ENCODE data around the gene STUB1.

The STUB1 gene

DNA sequence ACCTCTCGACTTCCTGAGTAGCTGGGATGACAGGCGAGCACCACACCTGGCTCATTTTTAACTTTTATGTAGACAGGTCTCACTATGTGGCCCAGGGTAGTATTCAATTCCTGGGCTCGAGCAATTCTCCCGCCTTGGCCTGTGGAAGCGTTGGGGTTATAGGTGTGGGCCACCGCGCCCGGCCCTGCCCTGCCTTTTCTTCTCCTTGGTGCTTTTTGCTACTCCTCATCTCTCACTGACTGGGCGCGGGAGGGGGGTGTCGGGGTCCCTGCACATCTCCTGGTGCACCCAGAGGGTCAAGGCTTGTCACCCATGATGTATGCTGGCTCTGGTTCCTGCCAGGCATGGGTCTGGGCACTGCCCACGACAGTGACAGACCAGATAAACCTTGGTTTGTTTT, 35.7 kb upstream of the STUB1 start:
- DNase-seq (ENCODE audit: low spot score) = no peak
- FAIRE-seq = no peak

DNA sequence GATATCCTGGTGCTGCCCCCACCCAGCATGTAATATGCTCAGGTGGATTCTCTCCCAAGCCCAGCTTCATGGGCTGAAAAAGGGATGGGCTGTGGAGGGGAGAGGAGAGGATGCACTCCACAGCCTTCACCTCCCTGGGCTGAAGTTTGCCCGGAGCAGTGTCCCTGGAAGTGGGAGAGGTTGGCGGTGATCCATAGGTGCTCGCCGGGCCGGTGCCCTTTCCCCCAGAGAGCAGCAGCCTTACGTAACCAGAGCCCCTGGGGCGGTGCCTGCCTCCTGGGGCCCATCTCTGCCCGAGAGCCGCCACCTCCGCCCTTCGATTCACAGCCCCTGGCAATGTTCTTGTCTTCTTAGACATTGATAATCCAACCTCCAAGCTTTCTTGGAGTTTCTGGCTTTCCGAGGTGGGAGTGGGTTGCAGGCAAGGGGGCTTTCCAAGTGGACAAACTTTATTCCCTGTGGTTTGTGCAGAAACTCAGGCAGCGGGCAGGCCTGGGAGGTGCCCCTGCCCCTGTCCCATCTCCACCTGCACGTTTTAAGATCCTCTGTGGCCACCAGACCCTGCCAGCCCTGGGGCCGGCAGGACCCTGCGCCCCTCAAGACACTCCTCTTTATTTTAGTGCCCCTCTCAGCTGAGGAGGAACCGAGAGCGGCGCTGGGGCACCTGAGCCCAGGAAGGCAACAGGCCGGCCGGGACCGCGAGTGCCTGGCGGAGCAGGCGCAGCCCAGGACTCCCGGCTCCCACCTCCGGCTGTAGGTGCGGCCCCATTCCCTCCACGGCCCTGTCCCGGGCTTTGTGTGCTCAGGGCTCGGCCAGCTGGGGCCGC, 34.1 kb upstream of the STUB1 start:
- DNase-seq (ENCODE audit: low spot score) (no peak), FAIRE-seq (no peak)

DNA sequence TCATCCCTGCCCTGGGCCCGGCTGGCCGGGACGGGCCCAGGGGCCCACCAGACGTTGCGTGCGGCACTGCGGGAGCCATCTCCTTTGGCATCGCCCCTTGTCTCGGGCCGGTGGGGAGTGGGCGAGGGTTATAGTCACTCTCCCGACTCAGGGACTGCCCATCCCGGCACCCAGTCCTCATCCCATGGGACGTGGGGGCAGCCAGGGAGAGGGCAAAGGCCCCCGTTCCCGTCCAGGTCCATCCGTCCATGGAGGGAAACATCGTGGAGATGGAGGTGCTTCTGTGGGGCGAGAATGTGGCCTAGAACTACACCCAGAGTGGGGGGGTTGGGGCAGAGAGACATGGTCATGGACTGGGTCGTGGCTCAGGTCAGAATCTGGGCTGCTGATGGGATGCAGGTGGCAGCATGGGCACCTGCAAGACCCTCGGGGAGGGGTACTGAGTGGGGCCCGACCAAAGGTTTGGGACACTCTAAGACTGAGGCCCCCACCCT, 33.5 kb upstream of the STUB1 start:
- DNase-seq (ENCODE audit: low spot score) = no peak
- no peak for FAIRE-seq

DNA sequence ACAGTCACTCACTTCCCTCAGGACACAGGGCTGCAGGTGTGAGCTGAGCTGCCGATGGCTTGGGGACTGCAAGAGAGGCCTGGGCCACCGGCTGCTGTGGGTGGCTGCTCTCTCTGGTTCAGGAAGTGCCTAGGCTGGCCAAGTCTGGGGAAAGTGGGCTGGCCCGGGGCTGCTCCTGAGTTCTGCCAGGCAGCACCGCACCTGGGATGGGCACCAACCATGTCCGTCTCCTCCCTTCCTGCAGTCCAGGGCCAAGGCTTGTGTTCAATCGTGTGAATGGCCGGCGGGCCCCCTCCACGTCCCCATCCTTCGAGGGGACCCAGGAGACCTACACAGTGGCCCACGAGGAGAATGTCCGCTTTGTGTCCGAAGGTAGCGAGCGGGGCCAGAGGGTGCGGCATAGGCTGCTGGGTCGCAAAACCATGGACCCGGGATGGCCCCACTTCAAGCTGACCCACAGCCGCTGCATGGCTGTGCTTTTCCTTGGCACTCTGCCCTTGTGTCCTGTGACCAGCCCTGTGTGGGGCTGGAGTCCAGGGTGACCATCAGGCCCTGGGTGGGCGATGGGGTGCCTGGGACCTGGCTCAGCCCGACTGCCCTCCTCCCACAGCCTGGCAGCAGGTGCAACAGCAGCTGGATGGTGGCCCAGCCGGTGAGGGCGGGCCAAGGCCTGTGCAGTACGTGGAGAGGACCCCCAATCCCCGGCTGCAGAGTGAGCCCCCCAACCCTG, 32.9 kb upstream of the STUB1 start:
- FAIRE-seq = no peak
- DNase-seq (ENCODE audit: low spot score) = no peak

DNA sequence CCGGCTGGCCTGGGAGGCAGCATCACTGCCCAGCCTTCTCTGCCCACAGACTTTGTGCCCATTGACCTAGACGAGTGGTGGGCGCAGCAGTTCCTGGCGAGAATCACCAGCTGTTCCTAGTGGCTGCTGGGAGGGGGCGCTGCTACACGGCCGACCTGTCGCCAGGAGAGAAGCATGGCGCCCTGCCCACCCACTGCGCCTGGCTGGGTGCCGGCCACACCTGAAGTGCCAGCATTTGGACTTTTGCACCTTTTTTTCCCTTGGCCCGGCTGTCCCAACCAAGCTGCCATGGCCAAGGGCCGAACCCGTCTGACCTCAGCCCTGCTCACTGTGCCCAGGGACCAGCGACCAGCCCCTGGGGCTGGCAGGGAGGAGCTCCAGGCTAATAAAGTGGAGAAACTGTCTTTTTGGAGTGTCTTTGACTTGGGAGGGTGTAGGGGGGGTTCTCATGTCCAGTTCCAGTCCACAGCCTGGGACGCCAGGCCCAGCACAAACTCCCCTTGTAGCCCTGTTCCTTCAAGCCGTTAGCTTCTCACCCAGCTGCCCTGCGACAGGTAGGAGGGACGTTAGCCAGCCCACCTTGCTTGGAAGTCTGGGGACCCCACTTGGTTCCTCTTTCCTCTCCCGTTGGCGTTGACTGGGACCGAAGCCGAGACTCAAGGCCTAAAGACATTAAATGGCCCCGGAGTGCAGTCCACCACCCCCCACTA, 32.0 kb upstream of the STUB1 start:
- no peak for FAIRE-seq
- peak; percentile 60 for DNase-seq (ENCODE audit: low spot score)

DNA sequence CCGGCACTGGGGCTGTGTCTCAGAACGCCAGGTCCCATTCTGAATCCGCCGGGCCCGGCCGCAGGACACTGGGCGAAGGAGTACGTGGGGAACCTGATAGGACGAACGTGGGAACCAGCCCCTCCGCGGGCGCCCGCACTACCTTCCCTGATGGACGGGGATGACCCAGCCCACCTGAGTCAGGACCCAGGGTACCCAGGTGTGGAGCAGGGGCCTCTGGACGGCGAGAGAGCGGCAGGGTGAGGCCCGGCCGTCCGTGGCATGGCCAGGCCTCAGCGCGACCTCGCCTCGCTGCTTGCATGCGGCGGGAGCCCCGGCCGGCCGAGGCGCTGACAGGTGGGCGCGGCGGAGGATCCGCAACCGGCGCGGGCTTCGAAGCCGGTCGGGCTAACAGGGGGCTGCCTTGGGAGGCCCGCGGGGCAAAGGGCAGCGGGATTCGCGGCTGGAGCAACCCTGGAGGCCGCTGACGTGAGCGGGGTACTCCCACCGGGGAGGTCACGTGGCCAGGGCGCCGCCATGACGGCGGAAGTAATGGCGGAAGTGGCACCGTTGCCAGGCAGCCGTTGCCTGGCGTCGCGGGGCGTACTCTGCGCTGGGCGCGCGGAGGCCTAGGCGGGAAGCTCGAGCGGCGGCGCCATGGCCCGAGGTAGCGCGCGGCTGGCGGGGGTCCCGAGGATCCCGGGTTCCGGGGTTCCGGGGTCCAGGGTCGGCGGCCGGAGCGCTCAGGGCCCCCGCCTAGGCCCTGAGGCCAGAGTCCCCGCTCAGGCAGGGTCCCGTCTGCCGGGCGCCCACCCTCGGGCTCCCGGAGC, 31.2 kb upstream of the STUB1 start, which contains the start of gene WDR90:
TSS of gene WDR90 (plus strand) at position 585 of the 809 bp plus-strand sequence. CDS start at position 637, 52 bp downstream.
- DNase-seq (ENCODE audit: low spot score) (peak; percentile 82), FAIRE-seq (no peak)

DNA sequence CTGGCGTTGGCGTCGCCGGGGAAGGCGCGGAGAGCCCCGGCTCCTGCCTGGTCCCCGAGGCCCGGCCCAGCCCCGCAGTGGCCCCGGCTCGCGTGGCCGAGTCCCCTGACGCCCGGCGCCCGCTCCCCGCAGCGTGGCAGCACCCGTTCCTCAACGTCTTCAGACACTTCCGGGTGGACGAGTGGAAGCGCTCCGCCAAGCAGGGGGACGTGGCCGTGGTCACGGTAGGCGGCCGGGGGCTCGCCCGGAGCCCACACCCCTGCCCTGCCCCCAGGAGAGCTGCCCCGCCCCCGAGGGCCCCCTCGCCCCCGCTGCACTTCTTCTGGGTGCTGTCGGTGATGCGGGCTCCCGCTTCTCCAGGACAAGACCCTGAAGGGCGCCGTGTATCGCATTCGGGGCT, 30.6 kb upstream of the STUB1 start:
- no peak for FAIRE-seq
- DNase-seq (ENCODE audit: low spot score) = no peak

DNA sequence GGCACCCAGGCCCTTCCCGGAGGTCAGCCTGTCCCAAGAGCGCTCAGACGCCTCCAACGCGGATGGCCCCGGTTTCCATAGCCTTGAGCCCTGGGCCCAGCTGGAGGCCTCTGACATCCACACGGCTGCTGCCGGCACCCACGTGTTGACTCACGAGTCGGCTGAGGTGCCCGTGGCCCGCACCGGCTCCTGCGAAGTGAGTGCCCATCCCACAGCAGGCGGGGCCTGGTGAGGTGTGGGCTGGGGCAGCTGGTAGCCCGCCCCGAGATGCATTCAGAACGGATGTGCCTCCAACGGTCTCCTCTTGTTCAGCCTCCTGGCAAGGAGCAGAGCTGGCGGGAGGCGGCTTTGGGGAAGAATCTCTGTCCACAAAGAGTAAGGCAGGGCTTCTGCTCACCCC, 28.4 kb upstream of the STUB1 start:
- no peak for FAIRE-seq

DNA sequence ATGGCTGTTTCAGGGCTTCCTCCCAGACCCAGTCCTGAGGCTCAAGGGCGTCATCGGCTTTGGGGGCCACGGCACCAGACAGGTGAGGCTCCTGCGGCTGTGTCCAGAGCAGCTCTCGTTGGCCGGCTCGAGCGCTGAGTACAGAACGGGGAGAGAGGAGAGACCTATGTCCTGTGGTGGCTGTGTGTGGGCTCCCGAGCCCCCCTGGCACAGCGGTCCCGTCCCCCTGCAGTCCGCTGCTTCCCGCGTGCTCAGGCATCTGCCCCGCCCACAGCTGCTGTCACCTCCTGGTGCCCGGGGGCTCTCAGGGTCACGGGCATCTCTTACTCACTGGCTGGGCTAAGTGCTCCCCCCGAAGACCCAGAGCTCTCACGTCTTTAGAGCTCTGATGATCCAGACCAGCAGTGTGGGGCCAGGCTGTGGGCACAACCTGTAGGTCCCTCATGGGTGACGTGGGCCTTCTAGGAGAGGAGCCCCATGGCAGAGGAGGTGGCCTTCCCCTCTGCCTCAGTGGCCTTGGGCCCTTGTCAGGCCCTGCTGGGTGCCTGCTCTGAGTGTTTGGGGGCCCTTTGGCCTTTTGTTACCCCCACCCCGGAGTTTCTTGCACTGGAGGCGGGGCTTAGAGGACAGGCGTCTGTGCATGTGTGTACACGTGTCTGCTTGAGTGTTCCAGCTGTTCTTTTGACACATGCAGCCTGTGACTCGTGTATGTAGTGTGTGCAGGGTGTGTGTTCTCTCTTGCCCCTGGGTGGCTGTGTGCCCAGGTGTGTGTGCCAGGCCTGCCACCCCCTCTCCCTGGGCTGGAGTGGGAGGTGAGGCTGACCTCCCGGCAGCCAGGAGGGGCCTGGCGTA, 27.5 kb upstream of the STUB1 start:
- FAIRE-seq = no peak

More for the DNA sequence above, 28.4 kb upstream of the STUB1 start:
- DNase-seq (ENCODE audit: low spot score) = no peak

DNA sequence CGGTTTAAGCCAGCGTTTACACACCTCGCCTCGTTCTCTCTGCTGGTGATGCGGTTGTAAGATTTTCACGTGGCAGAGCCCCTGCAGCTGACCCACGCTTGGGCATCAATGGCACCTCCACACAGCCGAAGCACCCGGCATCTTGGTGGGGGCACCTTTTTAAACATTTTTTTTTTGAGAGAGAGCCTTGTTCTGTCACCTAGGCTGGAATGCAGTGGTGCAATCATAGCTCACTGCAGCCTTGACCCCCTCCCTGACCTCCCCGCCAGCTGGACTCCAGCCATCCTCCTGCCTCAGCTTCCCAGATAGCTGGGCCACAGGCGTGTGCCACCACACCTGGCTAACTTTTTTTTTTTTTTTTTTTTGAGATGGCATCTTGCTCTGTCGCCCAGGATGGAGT, 26.2 kb upstream of the STUB1 start:
- no peak for DNase-seq (ENCODE audit: low spot score)
- FAIRE-seq = no peak

More for the DNA sequence above, 27.5 kb upstream of the STUB1 start:
- DNase-seq (ENCODE audit: low spot score) = no peak

DNA sequence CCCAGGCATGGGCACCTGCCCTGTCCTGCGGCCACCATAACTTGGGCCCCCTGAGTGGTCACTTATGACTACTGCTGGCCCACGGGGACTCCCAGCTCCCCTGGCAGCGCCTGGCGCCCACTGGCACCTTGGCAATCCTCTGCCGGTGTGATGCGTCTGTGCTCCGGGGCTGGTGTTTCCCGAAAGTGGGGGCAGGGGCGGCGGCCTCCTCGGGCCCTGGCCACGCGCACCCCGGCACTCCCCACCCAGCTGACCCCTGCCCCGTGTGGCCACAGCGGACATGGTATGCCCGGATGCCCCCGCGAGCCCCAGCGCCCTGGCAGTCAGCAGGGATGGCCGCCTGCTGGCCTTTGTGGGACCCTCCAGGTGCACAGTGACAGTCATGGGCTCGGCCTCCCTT, 22.7 kb upstream of the STUB1 start:
- FAIRE-seq (no peak), DNase-seq (ENCODE audit: low spot score) (no peak)

DNA sequence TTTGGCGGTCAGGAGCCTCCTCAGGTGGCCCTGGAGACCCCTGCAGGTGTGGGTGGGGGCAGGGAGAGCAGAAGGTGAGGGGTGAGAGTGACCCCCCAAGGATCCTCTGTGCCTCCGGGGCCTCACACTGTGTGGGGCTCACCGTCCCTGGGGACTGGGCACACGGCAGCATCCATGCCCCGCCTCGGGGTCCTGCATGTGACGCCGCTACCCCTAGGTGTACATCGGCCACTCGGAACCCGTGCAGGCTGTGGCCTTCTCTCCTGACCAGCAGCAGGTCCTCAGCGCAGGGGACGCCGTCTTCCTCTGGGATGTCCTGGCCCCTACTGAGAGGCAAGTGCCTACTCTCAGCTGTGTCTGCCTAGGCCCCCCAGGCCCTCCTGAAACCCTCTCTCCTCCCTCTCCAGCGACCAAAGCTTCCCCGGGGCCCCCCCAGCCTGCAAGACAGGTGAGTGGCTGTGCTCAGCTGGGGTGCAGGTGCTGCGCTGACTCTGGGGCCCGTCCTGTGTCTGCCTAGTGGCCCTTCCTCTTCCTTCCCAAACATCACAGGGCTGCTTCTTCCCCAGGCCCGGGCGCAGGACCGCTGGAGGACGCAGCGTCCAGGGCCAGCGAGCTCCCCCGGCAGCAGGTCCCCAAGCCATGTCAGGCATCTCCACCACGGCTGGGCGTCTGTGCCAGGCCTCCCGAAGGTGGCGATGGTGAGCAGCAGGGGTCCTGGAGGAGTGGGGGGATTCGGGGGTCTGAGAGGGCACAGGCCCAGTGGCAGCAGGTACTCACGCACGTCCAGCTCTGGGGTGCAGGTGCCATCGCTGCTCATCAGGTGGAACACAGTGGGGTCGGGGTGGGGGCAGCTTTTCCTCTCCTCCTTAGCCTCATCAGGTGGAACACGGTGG, 21.3 kb upstream of the STUB1 start:
- DNase-seq (ENCODE audit: low spot score) (no peak), FAIRE-seq (no peak)

DNA sequence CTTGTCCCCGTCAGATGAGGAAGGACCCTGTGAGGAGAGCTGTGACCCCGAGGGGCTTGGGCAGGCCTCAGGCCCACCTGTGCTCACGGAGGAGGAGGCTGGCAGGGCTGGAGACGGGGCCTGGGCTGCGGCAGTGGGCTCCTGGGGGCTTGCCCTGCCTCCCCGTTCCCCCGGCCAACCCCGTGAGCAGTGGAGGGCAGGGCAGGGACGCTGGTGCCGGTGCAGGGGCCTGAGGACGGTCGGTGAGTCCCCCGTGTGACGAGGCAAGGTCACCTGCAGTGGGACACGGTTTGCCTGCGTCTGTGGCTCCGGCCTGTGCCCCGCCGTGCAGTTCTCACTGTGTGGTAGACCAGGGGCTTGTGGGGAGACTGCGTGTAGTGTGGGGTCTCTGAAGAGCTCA, 20.6 kb upstream of the STUB1 start:
- FAIRE-seq = no peak

DNA sequence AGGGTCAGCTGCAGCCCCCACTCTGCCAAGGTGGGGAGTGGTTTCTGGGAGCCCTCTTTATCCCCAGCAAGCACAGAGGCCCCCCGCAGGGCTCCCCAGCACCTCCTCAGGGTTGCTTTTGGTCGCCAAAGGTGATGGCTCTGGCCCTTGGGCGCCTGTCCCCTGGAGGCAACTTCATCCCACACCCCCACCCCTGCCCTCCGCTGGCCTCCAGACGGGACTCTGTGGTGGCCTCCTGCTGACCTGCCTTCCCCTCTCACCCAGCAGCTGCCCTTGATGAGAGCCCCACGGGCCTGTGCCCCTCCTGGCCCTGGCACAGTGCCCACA, 20.1 kb upstream of the STUB1 start:
- FAIRE-seq = no peak
- DNase-seq (ENCODE audit: low spot score) = no peak

More for the DNA sequence above, 20.6 kb upstream of the STUB1 start:
- no peak for DNase-seq (ENCODE audit: low spot score)

DNA sequence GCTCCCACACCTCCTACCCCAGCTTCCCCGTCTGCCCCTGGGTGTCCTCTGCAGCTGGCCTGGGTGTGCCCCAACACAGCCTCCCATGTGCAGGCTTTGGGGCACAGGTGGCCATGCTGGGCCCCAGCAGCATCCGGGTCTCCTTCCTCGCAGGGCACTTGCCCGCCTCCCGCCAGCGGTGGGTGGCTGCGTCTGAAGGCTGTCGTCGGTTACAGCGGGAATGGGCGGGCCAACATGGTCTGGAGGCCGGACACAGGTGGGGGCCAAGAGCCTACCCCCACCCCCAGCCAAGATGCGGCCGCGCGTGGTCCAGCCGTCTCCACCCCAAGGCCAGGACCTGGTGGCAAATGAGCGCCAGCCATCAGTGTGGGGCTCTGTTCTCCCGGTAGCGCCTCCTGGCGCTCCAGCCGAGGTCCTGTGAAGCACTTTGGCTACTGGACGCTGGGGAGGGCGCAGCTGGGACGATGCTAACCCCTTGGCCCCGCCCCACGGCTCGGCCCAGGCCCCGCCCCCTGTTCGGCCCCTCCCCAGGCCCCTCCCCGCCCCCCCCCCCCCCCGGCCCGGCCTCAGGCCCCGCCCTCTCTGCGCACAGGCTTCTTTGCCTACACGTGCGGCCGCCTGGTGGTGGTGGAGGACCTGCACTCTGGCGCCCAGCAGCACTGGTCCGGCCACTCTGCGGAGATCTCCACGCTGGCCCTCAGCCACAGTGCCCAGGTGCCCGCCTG, 19.6 kb upstream of the STUB1 start:
- FAIRE-seq = no peak
- DNase-seq (ENCODE audit: low spot score) = peak; percentile 25

DNA sequence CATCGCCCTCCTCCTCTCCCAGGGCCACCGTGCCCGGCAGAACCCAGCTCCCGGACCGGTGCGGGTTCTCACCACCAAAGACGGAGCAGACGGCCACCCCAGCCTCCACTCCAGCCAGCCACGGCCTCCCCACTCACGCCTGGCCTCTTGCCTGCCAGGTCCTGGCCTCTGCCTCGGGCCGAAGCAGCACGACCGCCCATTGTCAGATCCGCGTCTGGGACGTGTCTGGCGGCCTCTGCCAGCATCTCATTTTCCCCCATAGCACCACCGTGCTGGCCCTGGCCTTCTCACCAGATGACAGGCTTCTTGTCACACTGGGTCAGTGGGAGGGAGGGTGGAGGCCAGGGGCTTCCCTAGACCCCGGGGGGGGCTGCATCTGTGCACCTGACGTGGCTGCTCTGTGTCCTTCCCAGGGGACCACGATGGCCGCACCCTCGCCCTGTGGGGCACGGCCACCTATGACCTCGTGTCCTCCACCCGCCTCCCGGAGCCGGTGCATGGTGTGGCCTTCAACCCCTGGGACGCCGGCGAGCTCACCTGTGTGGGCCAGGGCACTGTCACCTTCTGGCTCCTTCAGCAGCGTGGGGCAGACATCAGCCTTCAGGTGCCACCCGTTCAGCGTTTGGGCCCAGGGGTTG, 18.9 kb upstream of the STUB1 start:
- no peak for DNase-seq (ENCODE audit: low spot score)
- FAIRE-seq = no peak

DNA sequence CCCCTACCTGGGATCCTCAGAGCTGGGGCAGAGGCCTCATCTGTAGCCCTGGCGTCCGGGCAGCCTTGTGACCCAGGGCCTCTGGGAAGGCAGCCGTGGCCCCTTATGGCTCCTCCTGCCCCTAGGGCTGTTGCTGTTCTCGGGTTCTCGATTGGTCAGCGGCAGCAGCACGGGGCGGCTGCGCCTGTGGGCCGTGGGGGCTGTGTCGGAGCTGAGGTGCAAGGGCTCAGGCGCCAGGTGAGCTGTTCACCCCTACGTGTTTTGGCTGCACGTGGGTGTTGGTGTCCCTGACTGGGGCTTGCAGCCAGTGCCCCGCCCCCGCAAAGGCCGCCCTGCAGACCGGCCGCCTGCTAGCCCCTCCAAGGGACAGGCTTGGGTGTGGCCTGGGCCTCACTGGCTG, 18.1 kb upstream of the STUB1 start:
- no peak for DNase-seq (ENCODE audit: low spot score)
- no peak for FAIRE-seq

DNA sequence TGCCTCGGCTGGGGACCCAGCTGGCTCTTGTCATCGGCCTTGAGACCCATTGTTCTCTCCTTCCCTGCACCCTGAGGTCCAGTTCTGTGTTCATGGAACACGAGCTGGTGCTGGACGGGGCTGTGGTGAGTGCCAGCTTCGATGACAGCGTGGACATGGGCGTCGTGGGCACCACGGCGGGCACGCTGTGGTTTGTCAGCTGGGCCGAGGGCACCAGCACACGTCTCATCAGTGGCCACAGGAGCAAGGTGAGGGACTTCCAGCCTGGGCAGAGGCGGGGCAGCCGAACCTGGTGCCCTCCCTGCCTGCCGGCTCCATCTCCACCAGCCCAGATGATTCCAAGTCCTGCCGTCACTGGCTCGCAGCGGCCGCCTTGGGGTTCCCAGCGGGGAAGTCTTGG, 17.6 kb upstream of the STUB1 start:
- no peak for FAIRE-seq
- DNase-seq (ENCODE audit: low spot score) = no peak
